HepG2 (cell line): ENCODE measurements around the gene AKR1E2. TPM values are rescaled to one million over a fixed set of nuclear protein-coding genes. Genes with fewer than 3 reads are reported as not detected.

Source experiments
- ARNTL ChIP-seq: sonication (generic); formaldehyde crosslinking; IDR thresholded peaks from 2 replicates; pipeline ENCODE4 v1.4.0; 2020; ENCODE audit warnings: mild to moderate bottlenecking, missing genetic modification reagents
- FOXC1 ChIP-seq: sonication (generic); formaldehyde crosslinking; IDR thresholded peaks from 2 replicates; pipeline ENCODE4 v1.8.0; 2022; ENCODE audit warnings: mild to moderate bottlenecking, missing genetic modification reagents, borderline replicate concordance
- KMT2A ChIP-seq: sonication (generic); formaldehyde crosslinking; IDR thresholded peaks from 2 replicates; pipeline ENCODE4 v1.4.0; 2020; ENCODE audit warnings: missing genetic modification reagents
- MYNN ChIP-seq: sonication (generic); formaldehyde crosslinking; IDR thresholded peaks from 2 replicates; pipeline ENCODE4 v1.4.0; 2020; ENCODE audit warnings: mild to moderate bottlenecking, low read depth, missing genetic modification reagents
- NAIF1 ChIP-seq: sonication (generic); formaldehyde crosslinking; IDR thresholded peaks from 2 replicates; pipeline ENCODE4 v1.5.0; 2020; ENCODE audit warnings: mild to moderate bottlenecking, missing genetic modification reagents, borderline replicate concordance
- polyA plus RNA-seq, 8 experiments: library from polyadenylated mRNA; depleted of rRNA in 3 of 8; stranded (reverse) in 7 of 8; unstranded in 1 of 8; fragments of >200 nt; fragmentation: Illumina TruSeq in 4 of 8; extraction: Trizol in 4 of 8; gene quantifications; 2 replicates each; pipeline versions ENCODE4 v1.2.1 to v1.2.3, GENCODE V29; 2011 to 2016; ENCODE audit warnings: low read depth in 4 of 8, missing spikeins in 1 of 8, mixed read lengths in 1 of 8; ENCODE audit not compliant: insufficient read depth in 1 of 8
- total RNA-seq, 5 experiments: library from RNA; depleted of rRNA; stranded (reverse); fragments of >200 nt; fragmentation: Illumina TruSeq; extraction: Trizol; gene quantifications; 2 replicates each; pipeline ENCODE4 v1.2.3, GENCODE V29; 2016; ENCODE audit warnings: low read depth in 1 of 5
- TF ChIP-seq, protein P1 (sequence below): sonication (generic); formaldehyde crosslinking; IDR thresholded peaks from 2 replicates; pipeline ENCODE4 v1.5.1; 2020; ENCODE audit warnings: mild to moderate bottlenecking, missing genetic modification reagents, borderline replicate concordance
- TF ChIP-seq, protein P2 (sequence below): sonication (generic); formaldehyde crosslinking; IDR thresholded peaks from 2 replicates; pipeline ENCODE4 v1.8.0; 2022; ENCODE audit warnings: missing genetic modification reagents, mild to moderate bottlenecking, borderline replicate concordance

Gene AKR1E2
- total and polyA plus RNA-seq, 2 of the 13 experiments (the other 11 are each of a cell fraction or from before 2014, with no cell fraction given): not detected

DNA sequence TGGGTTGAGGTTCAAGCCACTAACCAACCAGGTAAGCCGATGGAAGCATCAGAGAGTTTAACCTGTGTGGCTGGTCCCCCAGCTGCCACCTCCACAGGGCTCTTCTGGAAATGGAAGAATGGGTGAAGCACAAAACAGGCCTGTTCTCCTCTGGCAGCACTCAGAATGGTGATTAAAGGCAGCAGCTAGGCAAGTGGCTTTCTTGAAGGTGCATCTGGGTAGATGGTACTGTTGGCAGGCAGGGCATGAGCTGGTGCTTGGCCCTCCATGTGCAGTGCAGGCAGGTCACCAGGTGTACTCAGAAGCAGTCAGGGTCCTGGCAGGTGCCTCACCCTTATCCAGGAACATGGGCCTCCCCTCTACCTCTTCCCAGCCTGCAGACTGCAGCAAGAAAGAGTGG lies 11.5 kb downstream of the AKR1E2 start (continued):
- TF ChIP-seq, protein P1, sequence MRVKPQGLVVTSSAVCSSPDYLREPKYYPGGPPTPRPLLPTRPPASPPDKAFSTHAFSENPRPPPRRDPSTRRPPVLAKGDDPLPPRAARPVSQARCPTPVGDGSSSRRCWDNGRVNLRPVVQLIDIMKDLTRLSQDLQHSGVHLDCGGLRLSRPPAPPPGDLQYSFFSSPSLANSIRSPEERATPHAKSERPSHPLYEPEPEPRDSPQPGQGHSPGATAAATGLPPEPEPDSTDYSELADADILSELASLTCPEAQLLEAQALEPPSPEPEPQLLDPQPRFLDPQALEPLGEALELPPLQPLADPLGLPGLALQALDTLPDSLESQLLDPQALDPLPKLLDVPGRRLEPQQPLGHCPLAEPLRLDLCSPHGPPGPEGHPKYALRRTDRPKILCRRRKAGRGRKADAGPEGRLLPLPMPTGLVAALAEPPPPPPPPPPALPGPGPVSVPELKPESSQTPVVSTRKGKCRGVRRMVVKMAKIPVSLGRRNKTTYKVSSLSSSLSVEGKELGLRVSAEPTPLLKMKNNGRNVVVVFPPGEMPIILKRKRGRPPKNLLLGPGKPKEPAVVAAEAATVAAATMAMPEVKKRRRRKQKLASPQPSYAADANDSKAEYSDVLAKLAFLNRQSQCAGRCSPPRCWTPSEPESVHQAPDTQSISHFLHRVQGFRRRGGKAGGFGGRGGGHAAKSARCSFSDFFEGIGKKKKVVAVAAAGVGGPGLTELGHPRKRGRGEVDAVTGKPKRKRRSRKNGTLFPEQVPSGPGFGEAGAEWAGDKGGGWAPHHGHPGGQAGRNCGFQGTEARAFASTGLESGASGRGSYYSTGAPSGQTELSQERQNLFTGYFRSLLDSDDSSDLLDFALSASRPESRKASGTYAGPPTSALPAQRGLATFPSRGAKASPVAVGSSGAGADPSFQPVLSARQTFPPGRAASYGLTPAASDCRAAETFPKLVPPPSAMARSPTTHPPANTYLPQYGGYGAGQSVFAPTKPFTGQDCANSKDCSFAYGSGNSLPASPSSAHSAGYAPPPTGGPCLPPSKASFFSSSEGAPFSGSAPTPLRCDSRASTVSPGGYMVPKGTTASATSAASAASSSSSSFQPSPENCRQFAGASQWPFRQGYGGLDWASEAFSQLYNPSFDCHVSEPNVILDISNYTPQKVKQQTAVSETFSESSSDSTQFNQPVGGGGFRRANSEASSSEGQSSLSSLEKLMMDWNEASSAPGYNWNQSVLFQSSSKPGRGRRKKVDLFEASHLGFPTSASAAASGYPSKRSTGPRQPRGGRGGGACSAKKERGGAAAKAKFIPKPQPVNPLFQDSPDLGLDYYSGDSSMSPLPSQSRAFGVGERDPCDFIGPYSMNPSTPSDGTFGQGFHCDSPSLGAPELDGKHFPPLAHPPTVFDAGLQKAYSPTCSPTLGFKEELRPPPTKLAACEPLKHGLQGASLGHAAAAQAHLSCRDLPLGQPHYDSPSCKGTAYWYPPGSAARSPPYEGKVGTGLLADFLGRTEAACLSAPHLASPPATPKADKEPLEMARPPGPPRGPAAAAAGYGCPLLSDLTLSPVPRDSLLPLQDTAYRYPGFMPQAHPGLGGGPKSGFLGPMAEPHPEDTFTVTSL (CRISPR knock-in tag): no peak
- TF ChIP-seq KMT2A (CRISPR knock-in tag) (no peak), FOXC1 (CRISPR knock-in tag) (no peak), MYNN (CRISPR knock-in tag) (no peak), NAIF1 (no peak), ARNTL (no peak)
- TF ChIP-seq, protein P2, sequence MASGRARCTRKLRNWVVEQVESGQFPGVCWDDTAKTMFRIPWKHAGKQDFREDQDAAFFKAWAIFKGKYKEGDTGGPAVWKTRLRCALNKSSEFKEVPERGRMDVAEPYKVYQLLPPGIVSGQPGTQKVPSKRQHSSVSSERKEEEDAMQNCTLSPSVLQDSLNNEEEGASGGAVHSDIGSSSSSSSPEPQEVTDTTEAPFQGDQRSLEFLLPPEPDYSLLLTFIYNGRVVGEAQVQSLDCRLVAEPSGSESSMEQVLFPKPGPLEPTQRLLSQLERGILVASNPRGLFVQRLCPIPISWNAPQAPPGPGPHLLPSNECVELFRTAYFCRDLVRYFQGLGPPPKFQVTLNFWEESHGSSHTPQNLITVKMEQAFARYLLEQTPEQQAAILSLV (CRISPR knock-in tag): no peak
